Activated CD8-positive, alpha-beta memory T cell treated with anti-CD3 and anti-CD28 coated beads for 36 hours (primary cell): ENCODE data around the gene PDZD4. TPM values are rescaled to one million over a fixed set of nuclear protein-coding genes. Genes with fewer than 3 reads are reported as not detected.

Experiments used
- CTCF ChIA-PET: fragments of 350-600 bp; sonication (Branson Sonifier 250); formaldehyde crosslinking; loops from one replicate; lab custom pipeline; 2021; ENCODE audit warnings: antibody characterized with exemption; lab: Charles Lee
- POLR2A ChIA-PET: fragments of 350-600 bp; sonication (Branson Sonifier 250); formaldehyde crosslinking; loops from one replicate; lab custom pipeline; 2021; ENCODE audit warnings: antibody characterized with exemption; lab: Charles Lee
- total RNA-seq, 2 experiments: library from RNA; stranded (reverse); gene quantifications; one replicate each; pipeline ENCODE4 v1.2.3, GENCODE V29; 2021

PDZD4 gene, protein sequence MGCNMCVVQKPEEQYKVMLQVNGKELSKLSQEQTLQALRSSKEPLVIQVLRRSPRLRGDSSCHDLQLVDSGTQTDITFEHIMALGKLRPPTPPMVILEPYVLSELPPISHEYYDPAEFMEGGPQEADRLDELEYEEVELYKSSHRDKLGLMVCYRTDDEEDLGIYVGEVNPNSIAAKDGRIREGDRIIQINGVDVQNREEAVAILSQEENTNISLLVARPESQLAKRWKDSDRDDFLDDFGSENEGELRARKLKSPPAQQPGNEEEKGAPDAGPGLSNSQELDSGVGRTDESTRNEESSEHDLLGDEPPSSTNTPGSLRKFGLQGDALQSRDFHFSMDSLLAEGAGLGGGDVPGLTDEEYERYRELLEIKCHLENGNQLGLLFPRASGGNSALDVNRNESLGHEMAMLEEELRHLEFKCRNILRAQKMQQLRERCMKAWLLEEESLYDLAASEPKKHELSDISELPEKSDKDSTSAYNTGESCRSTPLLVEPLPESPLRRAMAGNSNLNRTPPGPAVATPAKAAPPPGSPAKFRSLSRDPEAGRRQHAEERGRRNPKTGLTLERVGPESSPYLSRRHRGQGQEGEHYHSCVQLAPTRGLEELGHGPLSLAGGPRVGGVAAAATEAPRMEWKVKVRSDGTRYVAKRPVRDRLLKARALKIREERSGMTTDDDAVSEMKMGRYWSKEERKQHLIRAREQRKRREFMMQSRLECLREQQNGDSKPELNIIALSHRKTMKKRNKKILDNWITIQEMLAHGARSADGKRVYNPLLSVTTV
- total RNA-seq: under 1 TPM; 0.94 to 0.99 TPM

DNA sequence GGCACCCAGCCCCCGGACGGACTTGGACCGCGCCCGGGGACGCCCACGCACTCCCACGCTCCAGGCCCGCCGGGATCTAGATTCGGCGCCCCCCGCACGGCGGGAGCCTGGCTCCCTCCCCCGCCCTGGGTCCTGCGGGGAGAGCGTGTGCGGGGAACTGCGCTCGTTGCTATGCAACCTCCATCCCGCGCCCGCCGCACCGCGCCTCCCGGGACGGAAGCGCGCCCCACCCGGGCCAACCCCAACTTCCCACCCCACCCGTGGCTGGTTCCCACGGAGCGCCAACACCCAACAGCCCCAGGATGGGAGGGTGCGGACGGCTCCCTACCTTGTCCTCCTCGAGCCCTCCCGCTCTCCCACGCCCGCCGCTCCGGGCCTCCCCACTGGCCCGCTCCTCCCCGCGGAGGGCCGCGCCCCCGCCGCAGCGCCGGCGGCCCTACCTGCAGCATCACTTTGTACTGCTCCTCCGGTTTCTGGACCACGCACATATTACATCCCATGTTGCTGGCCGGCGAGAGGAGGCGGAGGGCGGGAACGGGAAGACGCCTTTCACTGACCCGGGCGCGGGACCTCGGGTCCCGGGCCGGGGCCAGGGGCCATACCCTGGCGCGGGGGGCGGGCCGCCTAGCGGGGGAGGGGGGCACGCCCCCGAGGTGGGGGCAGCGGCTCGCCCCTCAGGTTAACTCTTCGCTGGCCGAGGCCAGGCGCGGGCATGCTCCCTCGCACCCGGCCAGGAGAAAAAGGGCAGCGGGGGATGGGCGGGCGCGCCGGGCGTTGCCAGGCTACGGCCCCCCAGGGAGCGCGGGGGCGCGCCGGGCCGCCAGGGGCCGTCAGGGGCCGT lies at the start of gene PDZD4:
PDZD4 (minus strand) TSS at position 746 of the 841 bp plus-strand sequence; CDS start at position 500, 246 bp downstream.
- POLR2A ChIA-PET: no interaction called here

DNA sequence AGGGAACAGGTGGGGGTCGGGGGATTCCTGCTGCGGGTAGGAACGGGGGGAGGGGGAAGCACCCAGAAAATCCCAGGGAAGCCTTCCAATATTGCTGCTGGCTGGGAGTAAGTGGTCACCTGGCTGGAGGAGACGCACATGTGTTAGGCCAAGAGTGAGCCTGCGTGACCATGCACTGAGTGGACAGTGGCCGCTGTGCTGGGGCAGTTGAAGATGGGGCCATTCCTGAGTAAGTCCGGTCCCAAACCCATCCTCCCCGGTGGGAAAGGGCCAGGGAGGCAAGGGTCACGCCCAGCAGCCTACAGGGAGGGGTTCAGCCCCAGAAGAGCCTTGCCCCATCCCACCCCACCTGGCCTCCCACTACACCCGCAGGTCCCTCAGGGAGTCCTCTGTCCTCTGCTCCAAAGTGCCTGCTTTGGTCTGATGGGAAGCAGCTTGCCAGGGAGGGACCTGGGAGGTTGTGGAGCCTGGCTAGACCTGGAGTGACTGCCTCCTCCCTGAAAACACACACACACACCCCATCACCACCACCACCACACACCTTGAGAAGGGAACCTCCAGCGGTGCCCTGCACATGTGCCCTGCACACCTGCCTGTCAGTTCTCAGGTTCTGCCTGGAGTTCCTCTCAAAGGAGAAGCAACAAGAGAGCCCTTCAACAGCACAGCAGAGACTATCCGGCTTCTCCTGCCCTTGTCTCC lies 49.5 kb upstream of the PDZD4 start:
- ChIA-PET POLR2A (no interaction called here), CTCF (no interaction called here)

More for the DNA sequence above, at the start of gene PDZD4:
- CTCF ChIA-PET: no interaction called here

DNA sequence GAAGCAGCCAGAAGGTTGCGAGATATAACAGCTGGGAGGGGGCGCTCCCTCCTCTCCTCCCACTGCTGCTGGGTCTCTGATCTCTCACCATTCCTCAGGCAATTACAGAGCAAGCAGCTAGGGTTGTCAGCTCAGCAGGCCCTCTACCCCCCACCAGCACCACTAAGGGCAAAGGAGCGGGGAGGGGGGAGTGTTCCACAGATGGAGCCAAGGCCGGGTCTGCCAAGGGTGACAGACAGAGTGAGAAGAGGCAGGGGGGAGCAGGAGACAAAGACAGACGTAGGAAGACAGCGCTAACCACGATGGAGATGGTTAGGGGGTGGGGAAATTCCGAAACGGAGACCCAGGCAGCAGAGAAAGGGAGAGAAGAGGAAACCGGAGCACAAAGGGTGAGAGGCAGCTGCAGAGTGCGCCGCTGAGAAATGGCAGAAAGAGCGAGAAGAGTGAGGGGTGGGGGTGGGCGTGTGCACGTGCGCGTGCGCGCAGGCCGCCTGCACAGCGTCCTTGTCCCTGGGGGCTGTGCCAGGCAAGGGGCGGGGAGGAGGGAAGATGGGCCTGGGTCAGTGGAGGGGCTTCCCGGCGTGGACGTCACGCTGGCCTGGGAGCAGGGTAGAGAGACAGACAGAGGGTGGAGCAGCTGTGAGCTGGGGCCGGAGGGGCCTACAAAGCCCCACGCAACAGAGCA lies 48.8 kb upstream of the PDZD4 start:
- POLR2A ChIA-PET: no interaction called here
- CTCF ChIA-PET: no interaction called here

DNA sequence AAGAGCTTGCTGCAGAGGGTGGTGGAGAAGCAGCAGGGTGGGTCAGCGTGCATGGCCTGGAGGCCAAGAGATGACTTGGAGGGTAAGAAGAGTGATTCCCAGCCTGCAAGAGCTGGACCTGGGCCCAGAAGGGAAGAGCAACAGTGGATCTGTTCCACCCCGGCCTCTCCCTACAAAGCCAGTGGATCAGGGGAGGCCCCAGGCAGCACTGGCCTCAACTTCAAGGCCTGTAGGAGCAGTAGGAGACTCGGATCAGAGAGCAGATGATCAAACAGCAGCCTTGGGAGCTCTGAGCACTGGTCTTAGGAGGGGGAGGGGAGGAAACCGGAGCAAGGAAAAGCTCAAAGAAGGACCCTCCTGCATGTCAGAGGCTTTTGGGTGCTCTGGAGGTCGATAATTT lies 48.0 kb upstream of the PDZD4 start:
- ChIA-PET POLR2A (interaction anchor here (0.5 kb wide), 1 partner anchor 89 kb away, joined by 3 read pairs; no protein-coding TSS in a partner anchor), CTCF (no interaction called here)

DNA sequence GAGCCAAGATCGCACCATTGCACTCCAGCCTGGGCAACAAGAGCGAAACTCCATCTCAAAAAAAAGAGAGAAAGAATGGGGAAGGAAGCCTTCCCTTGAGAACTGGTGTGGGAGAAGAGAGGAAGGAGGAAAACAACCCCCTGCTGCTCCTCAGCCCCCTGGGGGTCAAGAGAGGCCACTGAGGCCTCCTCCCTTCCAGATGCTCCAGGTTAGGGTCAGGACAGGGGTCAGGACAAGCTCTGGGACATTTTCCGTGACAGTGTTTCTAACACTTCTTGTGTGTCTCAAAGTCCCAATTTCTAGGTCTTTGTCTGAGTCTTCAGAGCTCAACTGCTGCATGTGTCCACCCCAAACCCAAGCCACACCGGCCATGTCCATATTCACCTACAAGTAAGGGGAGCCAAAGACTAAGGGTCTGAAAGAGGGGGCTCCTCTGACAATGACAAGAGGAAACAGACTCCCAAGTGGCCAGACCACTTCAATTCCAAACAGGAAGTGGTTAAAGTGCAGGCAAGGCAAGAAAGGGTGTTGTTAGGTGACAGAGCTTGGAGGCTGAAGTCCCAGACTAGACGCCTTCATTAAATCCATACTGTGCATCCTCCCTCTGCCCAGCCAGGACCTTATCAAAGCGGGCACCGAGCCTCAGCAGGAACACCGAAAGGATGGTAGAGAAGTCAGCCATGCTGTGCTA lies 47.4 kb upstream of the PDZD4 start:
- POLR2A ChIA-PET: no interaction called here

DNA sequence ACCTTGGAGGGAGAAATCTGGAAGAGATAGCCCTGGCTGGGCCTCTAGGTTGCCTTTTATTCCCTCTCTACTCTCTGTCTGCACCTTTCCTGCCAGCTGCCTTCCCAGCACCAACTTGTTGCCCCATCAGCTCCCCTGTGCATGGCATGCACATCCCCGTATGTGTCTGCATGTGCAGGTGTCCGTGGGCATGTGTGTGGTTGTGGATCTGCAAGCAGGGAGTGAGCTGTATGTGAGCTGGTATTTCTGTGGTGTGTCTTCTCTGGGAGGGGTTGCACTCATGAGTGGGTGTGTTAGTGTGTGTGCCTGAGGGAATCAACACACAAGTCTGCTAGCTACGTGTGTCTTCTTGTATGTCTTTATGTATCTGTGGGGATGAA lies 45.8 kb upstream of the PDZD4 start:
- ChIA-PET POLR2A (no interaction called here), CTCF (no interaction called here)

More for the DNA sequence above, 47.4 kb upstream of the PDZD4 start:
- CTCF ChIA-PET: no interaction called here

DNA sequence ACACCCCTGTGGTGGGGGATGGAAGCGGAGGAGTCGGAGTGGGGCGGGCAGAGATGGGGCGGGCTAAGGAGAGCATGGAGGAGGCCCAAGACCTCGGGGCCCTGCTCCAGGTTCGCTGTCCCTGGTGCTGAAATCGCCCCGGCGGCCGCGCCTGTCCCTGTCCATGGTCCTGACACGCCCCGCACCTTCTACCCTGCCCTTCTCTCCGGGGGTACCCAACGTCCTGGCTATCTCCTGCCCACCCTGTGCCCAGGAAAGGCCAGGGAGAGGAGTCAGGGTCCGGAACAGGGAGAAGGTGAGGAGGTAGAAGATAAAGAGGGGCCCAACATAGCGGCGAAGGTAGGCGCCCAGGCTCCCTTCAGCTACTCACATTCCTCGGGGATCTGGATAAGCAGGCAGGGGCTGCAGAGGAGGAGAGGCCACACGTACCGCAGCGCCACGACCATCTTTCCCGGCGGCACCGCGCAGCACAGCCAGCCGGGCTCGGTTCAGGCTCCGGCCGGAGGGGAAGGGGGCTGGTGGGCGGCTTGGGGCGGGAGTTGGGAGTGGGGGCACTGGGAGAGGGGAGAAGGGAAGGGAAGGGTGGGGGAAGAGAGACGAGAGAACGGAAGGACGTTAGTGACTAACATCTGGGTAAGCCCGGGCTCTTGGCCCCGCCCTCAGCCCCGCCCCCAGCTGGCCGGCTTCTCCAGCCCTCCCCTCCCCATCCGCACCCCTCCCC lies 45.2 kb upstream of the PDZD4 start:
- ChIA-PET CTCF (no interaction called here), POLR2A (no interaction called here)

DNA sequence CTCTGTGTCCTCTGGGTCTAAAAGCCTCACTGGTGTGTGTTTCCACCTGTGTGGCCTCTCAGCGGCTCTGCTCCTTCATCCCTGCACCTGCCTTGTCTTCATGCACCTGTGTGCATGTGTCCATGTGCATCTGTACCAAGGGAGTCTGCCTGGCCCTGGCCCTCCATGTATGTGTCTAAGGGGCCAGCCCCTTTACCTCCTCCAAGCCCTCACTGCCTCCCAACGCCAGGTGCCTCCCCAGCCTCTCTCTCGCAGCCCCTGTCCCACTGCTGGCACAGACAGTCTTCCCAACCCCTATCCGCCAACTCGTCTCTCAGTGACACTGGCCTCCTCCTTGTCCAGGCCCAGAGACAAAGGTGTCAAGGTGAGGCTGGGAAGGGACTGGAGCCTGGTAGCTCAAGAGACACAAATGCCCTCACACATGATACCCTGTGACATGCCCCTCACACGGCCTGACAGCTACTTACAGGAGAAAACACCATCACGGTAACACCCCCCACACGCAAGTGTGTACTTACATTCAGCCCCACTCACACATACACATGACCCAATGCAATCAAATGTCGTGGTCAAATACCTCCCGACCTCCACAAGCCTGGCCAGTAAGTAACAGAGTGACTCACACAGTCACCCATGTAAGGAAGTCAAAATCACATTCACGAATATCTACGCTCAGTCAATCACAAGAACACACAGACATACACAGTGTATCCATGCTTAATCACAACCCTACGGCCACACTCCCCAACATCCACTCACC lies 44.2 kb upstream of the PDZD4 start:
- POLR2A ChIA-PET: no interaction called here
- CTCF ChIA-PET: no interaction called here

DNA sequence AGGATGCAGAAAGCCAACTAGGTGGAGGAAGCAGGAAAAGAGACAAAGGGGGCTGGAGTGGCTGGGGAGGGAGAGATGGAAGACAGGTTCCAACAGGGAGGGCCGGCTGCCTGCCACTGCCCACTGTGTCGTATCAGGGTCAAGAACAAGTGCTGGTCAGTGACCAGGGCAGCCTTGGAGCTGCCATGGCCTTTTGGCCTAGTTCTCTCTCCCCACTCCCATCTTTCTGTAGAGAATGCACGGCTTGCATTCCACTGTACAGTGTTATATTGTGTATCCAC lies 43.7 kb upstream of the PDZD4 start:
- CTCF ChIA-PET: no interaction called here
- POLR2A ChIA-PET: no interaction called here

DNA sequence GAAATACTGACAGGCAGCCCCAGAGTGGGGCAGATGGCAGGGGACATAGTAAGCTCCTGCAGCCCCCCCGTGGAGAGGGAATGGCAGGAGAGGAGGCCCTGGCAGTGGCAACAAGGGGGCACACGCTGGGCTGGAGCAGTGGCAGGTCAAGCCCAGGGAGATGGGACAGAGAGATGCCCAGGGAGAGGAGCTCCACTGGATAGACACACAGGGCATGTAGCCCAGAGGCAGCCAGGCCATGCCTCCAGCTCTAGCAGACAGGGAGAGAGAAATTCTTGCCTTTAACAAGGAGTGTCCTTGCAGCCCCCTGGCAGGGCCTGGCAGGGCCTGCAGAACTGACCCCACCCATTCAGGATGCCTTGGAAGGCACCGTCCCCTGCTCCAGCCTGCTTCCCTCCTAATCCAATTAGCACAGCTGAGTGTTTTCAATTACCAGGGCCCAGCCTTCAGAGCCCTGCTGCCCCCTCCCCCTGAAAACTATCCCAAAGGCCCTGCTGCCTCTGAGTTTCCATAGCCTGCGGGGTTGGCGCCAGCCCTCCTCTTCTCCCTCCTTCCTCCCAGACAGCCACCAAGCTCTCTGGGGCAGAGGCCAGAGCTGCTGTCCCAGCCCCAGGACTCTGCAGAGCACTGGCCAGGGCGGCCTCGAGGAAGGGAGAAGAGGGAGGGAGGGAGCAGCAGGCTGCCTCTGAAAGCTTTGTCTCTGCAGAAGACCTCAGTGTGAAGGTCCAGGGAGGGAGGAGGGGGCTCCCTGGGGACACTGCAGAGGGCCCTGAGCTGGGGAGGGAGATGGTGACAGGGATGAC lies 43.1 kb upstream of the PDZD4 start:
- POLR2A ChIA-PET: no interaction called here
- CTCF ChIA-PET: no interaction called here

DNA sequence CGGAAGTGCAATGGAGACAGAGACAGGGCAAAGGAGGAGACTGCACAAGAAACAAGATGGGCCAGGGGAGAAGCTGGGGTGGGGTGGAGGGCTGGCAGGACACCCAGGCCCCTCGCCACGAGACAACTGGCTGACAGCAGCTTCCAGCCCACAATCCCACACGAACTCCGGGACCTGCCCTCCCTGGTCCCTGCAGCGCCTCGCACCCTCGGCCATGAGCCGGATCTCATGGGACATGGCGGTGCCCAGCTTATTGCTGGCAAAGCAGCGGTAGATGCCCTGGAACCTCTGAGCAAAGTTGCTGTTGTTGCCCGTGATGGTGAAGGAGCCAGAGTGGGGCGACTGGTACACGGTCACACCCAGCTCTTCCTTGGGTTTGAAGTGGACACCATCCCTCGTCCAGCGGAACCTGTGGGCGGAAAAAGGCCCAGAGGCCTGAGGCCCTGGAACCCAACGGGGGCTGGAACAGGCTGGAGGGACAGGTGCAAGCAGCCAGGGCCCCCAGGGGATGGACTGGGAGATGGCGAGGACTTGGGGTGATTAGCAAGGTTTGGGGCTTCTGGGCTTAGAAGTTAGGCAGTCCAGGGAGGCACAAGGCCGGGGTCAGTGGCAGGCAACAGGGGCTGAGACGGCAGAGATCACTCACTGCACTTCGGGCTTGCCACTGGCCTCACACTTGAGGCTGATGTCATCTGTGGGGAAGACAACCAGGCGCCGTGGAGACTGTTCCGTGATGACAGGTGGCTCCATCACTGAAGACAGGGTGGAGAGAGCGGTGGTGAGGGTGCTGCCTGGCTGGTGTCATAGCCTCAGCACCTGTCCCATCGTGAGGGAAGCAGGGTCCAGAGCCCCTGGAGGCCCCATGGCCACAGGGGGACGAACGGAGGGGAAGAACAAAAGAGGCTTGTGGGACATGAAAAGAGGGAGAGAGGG lies 41.9 kb upstream of the PDZD4 start:
- ChIA-PET POLR2A (no interaction called here), CTCF (no interaction called here)

DNA sequence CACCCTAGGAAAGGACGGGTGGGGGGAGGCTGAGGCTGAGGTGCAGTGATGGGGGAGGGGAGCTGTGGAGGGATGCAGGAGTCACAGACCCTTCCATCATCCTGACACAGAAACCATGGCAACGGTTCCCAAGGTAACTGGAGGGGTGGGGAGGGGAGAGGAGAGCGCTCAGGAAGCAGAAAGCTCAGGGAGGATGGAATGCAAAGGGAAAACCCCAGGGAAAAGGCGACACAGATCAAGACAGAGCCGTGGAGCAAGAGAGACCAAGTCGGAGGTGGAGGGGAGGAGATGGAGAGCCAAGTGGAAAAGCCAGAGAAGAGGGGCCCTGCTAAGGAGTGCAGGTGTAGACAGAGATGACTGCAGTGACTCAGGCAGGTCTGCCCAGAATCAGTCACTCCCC lies 41.1 kb upstream of the PDZD4 start:
- ChIA-PET POLR2A (no interaction called here), CTCF (no interaction called here)

DNA sequence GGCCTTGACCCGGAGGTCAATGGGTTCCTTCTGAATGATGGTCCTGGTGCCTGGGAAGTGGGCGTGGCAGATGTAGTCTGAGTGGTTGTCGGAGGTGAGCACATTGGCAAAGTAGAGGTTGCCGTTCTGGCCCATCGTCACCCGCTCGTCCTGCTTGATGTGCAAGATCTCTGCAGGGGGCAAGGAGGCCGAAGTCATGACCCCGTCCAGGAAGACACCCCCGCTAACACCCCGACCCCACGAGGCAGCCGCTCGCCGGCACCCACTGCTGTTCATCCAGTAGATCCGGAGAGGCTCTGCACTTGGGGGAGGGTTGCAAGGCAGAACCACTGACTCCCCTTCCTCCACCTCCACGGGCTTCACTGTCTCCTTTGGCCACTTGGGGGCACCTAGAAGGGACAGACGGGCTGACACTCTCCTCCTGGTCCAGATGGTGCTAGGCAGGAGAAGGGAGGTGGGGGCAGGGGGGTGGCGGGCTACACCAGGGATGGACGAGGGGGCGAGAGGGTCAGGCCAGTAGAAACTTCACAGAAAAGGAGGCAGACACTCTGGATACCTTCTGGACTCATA lies 40.5 kb upstream of the PDZD4 start:
- POLR2A ChIA-PET: no interaction called here
- CTCF ChIA-PET: no interaction called here

DNA sequence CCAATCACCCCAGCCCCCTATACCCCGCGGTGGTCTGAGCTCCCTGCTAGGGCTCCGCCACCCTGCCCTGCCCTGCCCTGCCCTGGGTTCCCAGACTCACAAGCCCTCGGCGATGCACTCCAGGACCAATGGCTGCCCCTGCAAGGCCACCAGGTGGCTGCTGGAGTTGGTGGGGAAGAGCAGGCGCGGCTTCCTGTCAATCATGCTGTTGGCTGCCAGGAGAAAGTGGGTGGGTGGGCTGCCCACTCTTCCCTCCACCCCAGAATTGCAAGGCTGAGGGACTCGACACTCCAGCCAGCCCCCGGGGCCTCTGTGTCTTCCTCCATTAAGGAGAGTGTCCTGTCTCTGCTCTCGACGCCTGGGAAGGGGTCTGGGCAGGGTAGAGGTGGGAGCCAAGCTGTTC lies 39.9 kb upstream of the PDZD4 start:
- CTCF ChIA-PET: no interaction called here

More for the DNA sequence above, 39.9 kb upstream of the PDZD4 start:
- POLR2A ChIA-PET: no interaction called here
